22Rv1 (cell line): ENCODE results near the gene NLRC3.

Experiments used
- ZFX ChIP-seq: fragments of 450-650 bp; IDR thresholded peaks from 2 replicates; pipeline ENCODE4 v1.6.1; 2017; ENCODE audit warnings: antibody characterized with exemption, borderline replicate concordance
- TF ChIP-seq, protein P1 (sequence below): fragments of 450-650 bp; IDR thresholded peaks from 2 replicates; pipeline ENCODE4 v1.5.1; 2017; ENCODE audit warnings: mild to moderate bottlenecking

DNA sequence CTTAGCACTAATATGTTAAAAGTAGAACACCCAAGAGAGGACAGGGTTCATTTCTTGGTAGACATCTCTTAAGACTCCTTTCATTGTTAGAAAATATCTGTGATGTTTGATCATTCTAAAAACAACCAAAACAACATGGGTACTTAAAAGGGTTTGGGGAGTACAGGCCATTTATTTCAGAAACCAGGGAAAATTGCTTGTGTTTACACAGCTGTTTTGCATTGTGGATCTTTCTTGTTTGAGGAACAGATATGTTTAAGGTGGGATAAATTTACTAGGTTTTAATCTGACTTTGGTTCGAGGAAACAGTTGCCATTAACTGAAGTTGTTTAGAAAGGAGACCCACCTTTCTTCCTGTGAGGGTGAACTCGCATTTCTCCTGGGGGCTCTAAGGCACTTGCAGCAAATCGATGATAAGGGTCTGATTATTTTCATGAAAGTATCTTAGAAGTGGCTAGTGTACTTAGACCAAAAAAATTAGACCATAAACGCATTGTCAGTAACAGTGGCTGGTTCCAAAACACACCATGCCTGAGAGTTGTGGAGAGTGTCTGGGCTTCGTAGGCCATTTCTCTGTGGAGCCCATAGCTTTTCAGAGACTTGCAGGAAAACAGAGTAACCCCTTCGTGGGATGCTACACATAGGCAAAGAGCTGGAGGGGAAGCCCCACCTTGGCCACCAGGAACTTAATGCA is 58.8 kb downstream of the NLRC3 start:
- TF ChIP-seq, protein P1, sequence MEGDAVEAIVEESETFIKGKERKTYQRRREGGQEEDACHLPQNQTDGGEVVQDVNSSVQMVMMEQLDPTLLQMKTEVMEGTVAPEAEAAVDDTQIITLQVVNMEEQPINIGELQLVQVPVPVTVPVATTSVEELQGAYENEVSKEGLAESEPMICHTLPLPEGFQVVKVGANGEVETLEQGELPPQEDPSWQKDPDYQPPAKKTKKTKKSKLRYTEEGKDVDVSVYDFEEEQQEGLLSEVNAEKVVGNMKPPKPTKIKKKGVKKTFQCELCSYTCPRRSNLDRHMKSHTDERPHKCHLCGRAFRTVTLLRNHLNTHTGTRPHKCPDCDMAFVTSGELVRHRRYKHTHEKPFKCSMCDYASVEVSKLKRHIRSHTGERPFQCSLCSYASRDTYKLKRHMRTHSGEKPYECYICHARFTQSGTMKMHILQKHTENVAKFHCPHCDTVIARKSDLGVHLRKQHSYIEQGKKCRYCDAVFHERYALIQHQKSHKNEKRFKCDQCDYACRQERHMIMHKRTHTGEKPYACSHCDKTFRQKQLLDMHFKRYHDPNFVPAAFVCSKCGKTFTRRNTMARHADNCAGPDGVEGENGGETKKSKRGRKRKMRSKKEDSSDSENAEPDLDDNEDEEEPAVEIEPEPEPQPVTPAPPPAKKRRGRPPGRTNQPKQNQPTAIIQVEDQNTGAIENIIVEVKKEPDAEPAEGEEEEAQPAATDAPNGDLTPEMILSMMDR, result no peak
- TF ChIP-seq ZFX, result no peak
